NCI-H2029 (cell line): ENCODE data around the gene FLG.
"Not testable (repeated sequence)": the region's sequence is repeated elsewhere in the genome, so short reads cannot be mapped to it uniquely, and the experiment has no call there.

ENCODE experiments used
- DNase-seq: peaks from one replicate; lab custom pipeline; 2025; lab: John Stamatoyannopoulos, UW

Gene FLG

DNA sequence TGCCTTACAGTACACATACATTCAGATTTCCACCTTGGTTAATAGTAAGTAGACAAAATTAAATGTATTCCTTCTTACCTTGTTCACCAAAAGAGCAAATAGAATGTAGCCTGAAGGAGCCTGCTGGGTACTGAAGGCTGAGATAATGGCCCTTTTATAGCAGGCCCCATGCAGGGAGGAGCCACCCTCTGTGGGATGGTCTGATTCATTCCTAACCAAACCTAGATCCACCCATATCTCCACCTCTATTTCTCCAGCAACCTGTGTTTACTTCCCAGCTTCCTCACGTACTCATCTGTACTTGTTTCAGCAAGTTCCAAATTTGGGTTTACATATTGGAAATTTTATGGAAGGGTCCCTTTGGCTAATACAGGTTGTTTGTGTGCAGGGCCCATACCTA is at the start of gene FLG:
FLG (minus strand) TSS at position 129 of the 400 bp plus-strand sequence. CDS start 9,783 bp downstream, outside the sequence.
- no peak for DNase-seq

DNA sequence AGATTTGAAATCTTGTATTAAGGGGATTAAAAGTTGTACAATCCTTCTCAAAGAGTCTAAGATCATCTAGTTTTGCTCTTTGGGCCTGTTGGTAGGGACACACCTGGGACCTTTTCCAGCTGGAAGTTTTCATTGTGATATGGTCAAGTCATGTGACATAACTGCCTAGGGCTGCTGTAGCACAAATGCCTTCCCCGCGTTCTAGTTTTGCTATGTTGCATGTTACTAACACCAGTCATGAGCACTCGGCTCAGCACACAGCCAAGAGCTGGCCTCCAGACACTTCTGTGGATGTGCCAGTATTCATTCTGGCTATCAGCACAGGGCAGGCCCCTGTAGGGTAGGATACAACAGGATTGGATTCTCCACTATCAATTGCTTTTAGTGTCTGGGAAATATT is 49.4 kb upstream of the FLG start:
- no peak for DNase-seq

DNA sequence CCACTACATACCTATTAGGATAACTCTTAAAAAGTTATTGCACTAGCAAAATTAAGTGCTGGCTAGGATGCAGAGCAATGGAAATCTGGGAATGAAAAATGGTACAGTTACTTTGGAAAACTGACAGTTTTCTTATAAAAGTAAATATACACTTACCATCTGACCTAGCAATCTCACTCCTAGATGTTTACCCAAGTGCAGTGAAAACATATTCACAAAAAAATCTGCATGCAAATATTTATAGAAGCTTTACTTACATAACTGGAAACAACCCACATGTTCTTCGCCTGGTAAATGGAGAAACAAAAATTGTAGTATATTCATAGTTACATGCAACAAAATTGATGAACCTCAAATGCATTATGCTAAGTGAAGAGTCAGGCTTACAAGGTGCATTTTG is 47.6 kb upstream of the FLG start:
- DNase-seq = no peak

DNA sequence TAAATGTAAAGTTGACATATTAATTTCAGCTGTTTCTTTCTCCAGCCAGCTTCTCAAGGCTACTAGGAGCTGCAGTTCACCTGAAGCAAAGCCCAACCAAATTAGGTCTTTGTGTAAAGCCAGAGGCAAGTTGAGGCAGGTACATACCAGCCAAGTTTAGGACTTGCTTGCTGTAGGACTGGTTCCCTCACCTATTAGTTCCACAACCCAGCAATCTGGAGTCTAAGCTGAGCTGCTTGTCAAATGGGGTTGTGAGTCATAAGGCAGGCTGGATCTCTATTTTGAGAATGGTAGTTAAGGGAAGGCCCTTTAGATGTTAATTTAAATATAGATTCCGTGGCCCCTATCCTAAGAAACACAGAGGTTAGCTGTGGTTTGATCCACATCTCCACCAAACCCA is 42.4 kb upstream of the FLG start:
- no peak for DNase-seq

DNA sequence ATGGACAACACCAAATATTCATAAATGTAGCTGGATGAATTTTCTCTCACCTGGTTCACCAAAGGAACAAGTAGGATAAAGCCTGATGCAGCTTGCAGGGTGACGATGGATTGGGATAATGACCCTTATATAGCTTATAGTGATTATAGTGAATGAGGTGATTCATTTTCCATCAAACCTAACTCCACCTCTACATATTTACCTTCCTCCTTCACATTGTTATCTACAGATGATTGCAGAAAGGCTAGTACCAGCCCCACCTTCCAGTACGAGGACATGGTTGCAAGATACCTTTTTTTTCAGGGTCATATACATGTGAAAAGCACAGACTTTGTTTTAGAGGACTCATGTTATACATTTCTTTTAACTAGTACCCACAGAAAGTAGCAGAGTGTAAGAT is 34.9 kb upstream of the FLG start, which contains the start of gene FLG2:
FLG2 (minus strand) TSS at position 101 of the 400 bp plus-strand sequence. CDS start 1,122 bp downstream, outside the sequence.
- no peak for DNase-seq

DNA sequence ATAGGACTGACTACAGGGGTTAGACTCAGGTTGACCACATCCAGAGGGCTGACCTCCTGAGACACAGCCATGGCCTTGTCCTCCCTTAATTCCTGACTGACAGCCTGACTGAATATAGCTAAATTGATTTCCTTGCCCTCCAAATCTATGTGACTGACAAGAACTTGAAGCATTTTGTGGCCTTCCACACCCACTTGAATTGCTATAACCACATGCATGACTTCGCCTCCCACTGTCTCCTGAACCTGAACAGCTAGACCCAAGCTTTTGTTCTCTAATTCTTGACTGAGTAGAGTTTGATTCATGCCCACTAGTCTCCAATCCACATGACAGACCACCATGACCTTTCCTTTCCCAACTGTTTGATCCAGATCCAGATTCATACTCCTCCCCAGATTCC is 31.7 kb upstream of the FLG start:
- DNase-seq = no peak

DNA sequence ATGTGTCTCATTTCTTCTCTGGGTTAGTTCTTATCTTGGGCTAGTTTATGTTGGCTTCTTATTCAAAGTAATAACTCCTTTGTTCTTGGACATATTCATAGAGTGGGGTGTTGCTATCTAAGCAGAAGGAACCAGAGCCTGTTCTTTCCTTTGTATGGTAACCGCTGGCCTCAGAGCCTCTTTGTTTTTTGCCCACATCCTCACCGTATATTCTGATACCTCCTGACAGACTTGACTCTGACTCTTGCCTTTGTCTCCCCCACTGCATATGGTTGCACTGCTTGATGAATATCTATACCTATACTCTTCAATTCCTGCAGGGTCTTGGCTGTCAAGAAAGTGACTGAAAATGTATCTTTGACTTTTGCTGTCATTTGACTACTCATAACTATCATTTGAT is 24.6 kb upstream of the FLG start:
- DNase-seq = no peak

DNA sequence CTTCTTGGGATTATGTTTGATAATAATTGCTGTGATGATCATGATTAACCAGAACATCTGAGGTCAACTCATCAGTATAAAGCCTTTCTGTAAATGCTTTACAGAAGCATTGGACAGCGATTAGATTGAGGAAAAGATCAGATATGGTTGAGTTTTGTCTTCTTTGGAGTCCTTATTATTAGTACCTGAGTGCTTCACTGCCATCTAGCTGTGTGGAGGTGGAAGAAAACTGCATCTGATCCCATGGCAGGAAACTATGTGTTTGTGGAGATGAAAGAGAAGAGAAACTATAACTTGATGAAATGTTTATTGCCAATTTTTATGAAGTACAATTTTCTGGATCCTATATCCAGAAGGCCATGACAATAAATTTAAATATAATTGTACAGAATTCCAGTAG is 23.4 kb upstream of the FLG start:
- no peak for DNase-seq

DNA sequence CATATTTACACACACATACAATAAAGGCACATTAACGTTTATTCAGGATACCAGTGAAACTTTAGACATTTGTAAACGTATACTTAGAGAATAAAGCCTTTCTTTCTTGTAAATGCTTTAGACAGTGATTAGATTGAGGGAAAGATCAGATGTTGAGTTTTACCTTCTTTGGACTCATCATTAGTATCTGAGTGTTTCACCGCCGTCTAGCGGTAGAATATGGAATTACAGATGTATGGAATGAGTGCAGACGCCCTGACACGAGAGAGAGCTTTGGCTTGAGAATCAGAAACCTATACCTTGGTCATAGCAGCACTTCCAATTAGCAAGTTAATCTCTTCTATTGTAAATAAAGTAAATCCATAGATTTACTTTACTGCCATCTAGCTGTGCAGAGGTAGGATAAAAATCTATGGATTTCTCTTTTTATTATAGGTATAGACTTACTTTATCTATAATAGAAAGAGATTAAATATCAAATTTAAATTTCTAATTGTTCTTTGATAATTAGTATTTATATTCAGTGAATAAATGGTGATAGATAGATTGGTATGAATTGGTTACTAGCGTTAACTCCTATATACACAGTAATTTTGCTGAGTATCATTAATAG is 22.2 kb upstream of the FLG start:
- DNase-seq = peak; percentile 8

DNA sequence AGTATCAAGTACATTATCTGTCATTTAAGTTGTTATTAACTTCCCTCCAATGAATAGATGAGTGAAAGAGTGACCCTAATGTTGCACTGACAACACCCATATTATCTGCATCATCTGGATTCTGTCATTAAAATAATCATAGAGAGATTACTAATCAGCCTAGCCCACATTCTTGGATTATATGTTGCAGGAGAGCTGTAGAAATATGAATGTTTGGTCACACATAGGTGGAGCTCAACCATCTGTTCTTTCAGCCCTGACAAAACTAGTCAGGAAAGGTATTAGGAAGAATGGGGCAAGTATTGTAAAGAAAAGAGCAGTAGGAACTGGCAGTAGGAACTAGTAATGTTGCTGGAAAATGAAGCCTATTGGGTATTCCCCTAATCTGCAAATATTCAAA is 19.4 kb upstream of the FLG start:
- DNase-seq = no peak

DNA sequence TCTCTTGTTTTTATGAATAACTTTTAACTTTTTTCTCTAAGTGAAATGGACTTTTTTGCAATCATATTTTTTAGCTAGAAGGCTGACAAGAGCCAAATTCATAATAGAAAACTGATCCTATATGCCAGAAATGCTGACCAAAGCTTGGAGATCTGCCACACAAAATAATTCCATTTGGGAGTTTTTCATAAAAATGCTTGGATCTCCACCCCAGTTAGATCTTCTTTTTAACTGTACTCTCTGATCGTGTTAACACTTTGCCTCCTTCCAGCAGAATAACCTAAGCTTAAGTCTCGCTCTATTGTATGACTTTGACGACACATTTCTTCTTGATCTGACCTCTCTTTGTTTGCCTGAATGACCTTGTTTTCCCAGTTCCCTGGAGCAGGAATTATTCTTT is 18.0 kb upstream of the FLG start:
- DNase-seq = no peak

DNA sequence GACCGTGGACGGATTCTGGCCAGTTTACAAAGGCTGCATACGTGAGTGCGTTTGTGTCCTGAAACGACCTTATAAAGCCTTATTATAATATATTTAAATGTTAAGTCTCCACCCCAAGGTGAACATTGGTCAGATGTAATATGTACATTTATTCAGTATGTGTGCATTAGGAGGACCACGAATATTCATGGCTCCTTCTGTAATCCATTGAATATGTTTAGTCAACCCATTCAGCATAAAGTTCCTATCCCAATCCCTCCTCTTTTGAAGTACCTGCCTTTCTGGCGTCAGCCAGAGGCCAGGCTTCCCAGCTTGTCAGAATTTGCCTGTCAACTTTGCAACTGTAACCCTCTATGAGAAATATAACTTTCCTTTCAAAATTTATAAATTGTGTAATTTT is 10.4 kb upstream of the FLG start:
- DNase-seq = no peak

DNA sequence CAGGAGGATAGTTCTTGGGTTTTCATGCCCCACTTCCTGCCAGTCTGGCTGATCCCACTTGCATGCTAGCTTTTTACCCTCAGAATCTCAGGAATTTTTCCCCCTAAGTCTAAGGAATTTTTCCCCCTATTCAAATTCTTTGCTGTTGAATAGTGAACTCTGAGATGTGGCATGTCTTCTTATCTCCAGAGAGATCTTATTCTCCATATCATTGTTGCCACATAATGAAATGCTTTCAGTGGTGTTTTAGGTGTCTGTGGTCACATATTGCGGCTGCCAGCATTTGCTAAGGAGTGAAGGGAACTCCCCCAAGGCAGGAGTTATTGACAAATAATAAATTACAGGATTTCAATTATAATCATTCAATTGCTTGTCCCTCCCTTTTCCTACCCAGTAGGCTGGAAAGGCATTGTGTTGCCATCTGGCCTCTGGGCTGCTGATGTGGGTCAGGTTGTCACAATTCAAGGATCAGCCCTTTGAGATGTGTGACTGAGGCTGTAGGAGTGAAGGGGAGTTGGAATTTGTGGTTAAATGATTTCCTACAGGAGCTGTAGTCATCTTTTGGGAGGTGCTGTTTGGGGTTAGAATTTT is 3.9 kb upstream of the FLG start:
- DNase-seq = no peak

DNA sequence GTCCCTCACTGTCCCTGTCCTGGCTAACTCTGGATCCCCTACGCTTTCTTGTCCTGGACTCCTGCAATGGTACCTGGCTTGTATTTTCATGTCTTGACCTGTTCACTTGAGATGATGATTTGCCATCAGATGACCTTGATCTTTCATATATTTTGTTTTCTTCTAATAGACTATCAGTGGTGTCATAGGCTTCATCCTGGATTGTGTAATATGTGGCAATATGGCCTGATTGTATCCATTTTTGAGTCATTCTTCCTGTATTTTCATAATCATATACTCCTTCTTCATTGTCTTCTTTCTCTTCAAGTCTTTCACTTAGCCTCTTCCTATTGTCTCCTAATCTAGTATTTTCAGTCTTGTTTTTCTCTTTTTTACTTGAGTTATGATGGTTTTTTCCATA is 11.1 kb downstream of the FLG start:
- DNase-seq = no peak

DNA sequence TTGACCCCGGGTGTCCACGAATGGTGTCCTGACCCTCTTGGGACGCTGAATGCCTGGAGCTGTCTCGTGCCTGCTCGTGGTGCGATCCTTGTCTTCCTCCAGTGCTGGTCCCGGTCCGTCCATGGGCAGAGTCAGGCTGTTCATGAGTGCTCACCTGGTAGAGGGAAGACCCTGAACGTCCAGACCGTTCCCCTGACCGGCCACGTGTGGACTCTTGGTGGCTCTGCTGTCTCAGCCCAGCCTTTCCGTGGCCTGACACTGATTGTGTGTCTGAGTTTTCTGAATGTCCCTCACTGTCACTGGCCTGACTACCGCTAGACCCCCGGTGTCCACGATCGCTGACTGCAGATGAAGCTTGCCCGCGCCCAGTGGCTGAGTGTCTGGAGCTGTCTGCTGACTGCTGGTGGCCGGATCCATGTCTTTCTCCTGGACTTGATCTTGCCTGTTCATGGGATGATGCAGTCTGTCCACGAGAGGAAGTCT is 11.7 kb downstream of the FLG start:
- DNase-seq = no peak

DNA sequence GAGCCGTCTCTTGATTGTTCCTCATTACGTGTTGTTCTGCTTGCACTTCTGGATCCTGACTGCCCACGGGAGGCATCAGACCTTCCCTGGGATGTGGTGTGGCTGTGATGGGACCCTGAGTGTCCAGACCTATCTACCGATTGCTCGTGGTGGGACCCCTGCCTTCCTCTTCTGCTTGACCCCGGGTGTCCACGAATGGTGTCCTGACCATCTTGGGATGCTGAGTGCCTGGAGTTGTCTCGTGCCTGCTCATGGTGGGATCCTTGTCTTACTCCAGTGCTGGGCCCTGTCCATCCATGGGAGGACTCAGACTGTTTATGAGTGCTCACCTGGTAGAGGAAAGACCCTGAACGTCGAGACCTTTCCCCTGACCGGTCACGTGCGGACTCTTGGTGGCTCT is 12.9 kb downstream of the FLG start:
- not testable (repeated sequence) for DNase-seq

DNA sequence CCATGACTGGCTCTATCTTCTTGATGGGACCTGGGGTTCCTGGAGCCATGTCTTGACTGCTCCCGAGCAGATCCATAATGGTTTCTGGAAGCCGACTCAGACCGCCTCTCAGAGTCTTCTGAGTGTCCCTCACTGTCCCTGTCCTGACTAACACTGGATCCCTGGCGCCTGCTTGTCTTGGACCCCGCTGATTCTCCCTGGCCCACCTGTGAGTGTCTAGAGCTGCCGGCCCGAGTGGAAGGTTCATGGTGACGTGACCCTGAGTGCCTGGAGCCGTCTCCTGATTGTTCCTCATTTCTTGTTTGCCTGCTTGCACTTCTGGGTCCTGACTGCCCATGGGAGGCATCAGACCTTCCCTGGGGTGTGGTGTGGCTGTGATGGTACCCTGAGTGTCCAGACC is 15.1 kb downstream of the FLG start:
- no peak for DNase-seq

DNA sequence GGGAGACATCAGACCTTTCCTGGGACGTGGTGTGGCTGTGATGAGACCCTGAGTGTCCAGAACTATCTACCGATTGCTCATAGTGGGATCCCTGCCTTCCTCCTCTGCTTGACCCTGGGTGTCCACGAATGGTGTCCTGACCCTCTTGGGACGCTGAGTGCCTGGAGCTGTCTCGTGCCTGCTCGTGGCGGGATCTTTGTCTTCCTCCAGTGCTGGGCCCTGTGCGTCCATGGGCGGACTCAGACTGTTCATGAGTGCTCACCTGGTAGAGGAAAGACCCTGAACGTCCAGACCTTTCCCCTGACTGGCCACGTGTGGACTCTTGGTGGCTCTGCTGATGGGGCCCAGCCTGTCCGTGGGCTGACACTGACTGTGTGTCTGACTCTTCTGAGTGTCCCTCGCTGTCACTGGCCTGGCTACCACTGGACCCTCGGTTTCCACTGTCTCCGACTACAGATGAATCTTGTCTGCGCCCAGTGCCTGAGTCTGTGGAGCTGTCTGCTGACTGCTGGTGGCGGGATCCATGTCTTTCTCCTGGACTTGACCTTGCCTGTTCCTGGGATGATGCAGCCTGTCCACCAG is 15.6 kb downstream of the FLG start:
- not testable (repeated sequence) for DNase-seq

DNA sequence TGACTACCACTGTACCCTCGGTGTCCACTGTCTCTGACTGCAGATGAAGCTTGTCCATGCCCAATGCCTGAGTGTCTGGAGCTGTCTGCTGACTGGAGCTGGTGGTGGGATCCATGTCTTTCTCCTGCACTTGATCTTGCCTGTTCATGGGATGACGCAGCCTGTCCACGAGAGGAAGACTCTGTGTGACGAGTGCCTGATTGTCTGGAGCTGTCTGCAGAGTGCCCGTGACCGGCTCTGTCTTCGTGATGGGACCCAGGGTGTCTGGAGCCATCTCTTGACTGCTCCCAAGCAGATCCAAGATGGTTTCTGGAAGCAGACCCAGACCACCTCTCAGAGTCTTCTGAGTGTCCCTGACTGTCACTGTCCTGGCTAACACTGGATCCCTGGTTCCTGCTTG is 16.3 kb downstream of the FLG start:
- DNase-seq = not testable (repeated sequence)

DNA sequence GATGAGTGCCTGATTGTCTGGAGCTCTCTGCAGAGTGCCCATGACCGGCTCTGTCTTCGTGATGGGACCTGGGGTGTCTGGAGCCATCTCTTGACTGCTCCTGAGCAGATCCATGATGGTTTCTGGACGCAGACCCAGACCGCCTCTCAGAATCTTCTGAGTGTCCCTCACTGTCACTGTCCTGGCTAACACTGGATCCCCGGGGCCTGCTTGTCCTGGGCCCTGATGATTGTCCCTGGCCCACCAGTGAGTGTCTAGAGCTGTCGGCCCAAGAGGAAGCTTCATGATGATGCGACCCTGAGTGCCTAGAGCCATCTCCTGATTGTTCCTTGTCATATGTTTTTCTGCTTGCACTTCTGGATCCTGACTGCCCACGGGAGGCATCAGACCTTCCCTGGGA is 17.1 kb downstream of the FLG start:
- DNase-seq = not testable (repeated sequence)

DNA sequence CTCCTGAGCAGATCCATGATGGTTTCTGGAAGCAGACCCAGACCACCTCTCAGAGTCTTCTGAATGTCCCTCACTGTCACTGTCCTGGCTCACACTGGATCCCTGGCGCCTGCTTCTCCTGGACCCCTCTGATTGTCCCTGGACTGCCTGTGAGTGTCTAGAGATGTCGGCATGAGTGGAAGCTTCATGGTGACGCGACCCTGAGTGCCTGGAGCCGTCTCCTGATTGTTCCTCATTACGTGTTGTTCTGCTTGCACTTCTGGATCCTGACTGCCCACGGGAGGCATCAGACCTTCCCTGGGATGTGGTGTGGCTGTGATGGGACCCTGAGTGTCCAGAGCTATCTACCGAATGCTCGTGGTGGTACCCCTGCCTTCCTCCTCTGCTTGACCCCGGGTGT is 18.9 kb downstream of the FLG start:
- not testable (repeated sequence) for DNase-seq

DNA sequence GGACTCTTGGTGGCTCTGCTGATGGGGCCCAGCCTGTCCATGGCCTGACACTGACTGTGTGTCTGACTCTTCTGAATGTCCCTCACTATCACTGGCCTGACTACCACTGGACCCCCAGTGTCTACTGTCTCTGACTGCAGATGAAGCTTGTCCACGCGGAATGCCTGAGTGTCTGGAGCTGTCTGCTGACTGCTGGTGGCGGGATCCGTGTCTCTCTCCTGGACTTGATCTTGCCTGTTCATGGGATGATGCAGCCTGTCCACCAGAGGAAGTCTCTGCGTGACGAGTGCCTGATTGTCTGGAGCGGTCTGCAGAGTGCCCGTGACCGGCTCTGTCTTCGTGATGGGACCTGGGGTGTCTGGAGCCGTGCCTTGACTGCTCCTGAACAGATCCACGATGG is 20.3 kb downstream of the FLG start:
- DNase-seq = not testable (repeated sequence)

DNA sequence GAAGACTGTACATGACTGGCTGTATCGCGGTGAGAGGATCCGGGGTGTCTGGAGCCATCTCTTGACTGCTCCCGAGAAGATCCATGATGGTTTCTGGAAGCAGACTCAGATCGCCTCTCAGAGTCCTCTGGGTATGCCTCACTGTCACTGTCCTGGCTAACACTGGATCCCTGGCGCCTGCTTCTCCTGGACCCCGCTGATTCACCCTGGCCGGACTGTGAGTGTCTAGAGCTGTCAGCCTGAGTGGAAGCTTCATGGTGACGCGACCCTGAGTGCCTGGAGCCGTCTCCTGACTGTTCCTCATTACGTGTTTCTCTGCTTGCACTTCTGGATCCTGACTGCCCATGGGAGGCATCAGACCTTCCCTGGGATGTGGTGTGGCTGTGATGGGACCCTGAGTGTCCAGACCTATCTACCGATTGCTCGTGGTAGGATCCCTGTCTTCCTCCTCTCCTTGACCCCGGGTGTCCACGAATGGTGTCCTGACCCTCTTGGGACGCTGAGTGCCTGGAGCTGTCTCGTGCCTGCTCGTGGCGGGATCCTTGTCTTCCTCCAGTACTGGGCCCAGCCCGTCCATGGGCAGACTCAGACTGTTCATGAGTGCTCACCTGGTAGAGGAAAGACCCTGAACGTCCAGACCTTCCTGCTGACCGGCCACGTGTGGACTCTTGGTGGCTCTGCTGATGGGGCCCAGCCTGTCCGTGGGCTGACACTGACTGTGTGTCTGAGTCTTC is 21.7 kb downstream of the FLG start:
- DNase-seq = not testable (repeated sequence)
